ENCODE data around the gene CYTIP.
"Not testable (repeated sequence)": the region's sequence is repeated elsewhere in the genome, so short reads cannot be mapped to it uniquely, and the experiment has no call there.

The CYTIP gene

DNA sequence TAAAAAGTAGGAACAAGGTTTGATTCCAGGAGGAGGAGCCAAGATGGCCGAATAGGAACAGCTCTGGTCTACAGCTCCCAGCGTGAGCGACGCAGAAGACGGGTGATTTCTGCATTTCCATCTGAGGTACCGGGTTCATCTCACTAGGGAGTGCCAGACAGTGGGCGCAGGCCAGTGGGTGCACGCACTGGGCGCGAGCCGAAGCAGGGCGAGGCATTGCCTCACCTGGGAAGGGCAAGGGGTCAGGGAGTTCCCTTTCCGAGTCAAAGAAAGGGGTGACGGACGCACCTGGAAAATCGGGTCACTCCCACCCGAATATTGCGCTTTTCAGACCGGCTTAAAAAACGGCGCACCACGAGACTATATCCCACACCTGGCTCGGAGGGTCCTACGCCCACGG, 75.4 kb downstream of the CYTIP start:
- DNase-seq (ENCODE audit: low read depth) = not testable (repeated sequence)

- DNase-seq (ENCODE audit: low read depth) = no peak
These were observed 76.2 kb downstream of the CYTIP start for GRCh38 chr2:157367704-157368103.

All from activated T-helper 9 cell treated with anti-CD3 and anti-CD28 coated beads, Interleukin-2, amount 50 U/mL, for 16 hours (primary cell).